ENCODE measurements around the gene HMOX1. TPM values are rescaled to one million over a fixed set of nuclear protein-coding genes. Genes with fewer than 3 reads are reported as not detected.

HMOX1 gene
- polyA plus RNA-seq, 1 donor (not counting 4 experiments of a cell fraction or from before 2014, with no cell fraction given), result 1.5 TPM

GRCh38 chr22:35422145-35422544 lies 41.2 kb downstream of the HMOX1 start:
- FAIRE-seq, result no peak
- TF ChIP-seq EZH2 (IDR thresholded peaks at IDR 0.05; ENCODE audit: low read length) (no peak), CTCF (optimal IDR thresholded peaks at IDR 0.05 in 1 of 3, IDR thresholded peaks at IDR 0.05 in 1 of 3, conservative IDR thresholded peaks at IDR 0.05 in 1 of 3; ENCODE audit: extremely low read depth in 1 of 3, insufficient read depth in 2 of 3, low read length in 3 of 3) (no peak)
- peaks cover 0 to 35% of the 10 kb centered on the region in 2 experiments for H3K36me3 ChIP-seq (ENCODE audit: control insufficient read depth in 2 of 2, extremely low read depth in 1 of 2, insufficient read depth in 2 of 2, low read length in 2 of 2)

GRCh38 chr22:35422936-35423335 lies 42.0 kb downstream of the HMOX1 start:
- Histone ChIP-seq H3K9me1 (ENCODE audit: control insufficient read depth, extremely low read depth, insufficient read depth, low read length) (peaks cover under 1% of the 10 kb centered on the region), H3K27me3 (ENCODE audit: control insufficient read depth, extremely low read depth, insufficient read depth, low read length) (no peaks in the 10 kb centered on the region), H3K9ac (ENCODE audit: control insufficient read depth, extremely low read depth, insufficient read depth, low read length) (no peak overlapping the region), H3K27ac (ENCODE audit: control insufficient read depth, insufficient read depth, low read length) (no peak overlapping the region), H3K4me3 (ENCODE audit: control insufficient read depth in 2 of 3, extremely low read depth in 1 of 3, insufficient read depth in 2 of 3, low read depth in 1 of 3, low read length in 3 of 3) (no peak overlapping the region), H4K20me1 (ENCODE audit: control insufficient read depth, extremely low read depth, insufficient read depth, low read length) (no peaks in the 10 kb centered on the region), H3K79me2 (ENCODE audit: control insufficient read depth, insufficient read depth, low read length) (no peaks in the 10 kb centered on the region), H3K4me2 (ENCODE audit: control insufficient read depth, extremely low read depth, insufficient read depth, low read depth, low read length) (no peak overlapping the region), H3K4me1 (ENCODE audit: control insufficient read depth, extremely low read depth, insufficient read depth, low read length) (peaks cover 5% of the 10 kb centered on the region), H3K9me3 (ENCODE audit: control insufficient read depth, low read depth, low read length) (no peaks in the 10 kb centered on the region), H3K36me3 (ENCODE audit: control insufficient read depth in 2 of 2, extremely low read depth in 1 of 2, insufficient read depth in 2 of 2, low read length in 2 of 2) (peaks cover 0 to 27% of the 10 kb centered on the region in 2 experiments), H2AFZ (ENCODE audit: control insufficient read depth, low read length) (no peak overlapping the region)
- dilution Hi-C loops (cut with MboI; ENCODE audit: extremely low pct_ligation_motif_present, low sequenced_read_pairs), result no loop called here
- DNase-seq (ENCODE audit: low read depth, low spot score), result no peak
- no peak for FAIRE-seq
- TF ChIP-seq EZH2 (IDR thresholded peaks at IDR 0.05; ENCODE audit: low read length), result no peak
- TF ChIP-seq CTCF (optimal IDR thresholded peaks at IDR 0.05 in 1 of 3, IDR thresholded peaks at IDR 0.05 in 1 of 3, conservative IDR thresholded peaks at IDR 0.05 in 1 of 3; ENCODE audit: extremely low read depth in 1 of 3, insufficient read depth in 2 of 3, low read length in 3 of 3), result no peak

More at GRCh38 chr22:35422145-35422544, 41.2 kb downstream of the HMOX1 start:
- Histone ChIP-seq H3K79me2 (ENCODE audit: control insufficient read depth, insufficient read depth, low read length) (no peaks in the 10 kb centered on the region), H3K9me3 (ENCODE audit: control insufficient read depth, low read depth, low read length) (no peaks in the 10 kb centered on the region), H4K20me1 (ENCODE audit: control insufficient read depth, extremely low read depth, insufficient read depth, low read length) (no peaks in the 10 kb centered on the region), H2AFZ (ENCODE audit: control insufficient read depth, low read length) (no peak overlapping the region), H3K4me1 (ENCODE audit: control insufficient read depth, extremely low read depth, insufficient read depth, low read length) (peaks cover 7% of the 10 kb centered on the region), H3K4me2 (ENCODE audit: control insufficient read depth, extremely low read depth, insufficient read depth, low read depth, low read length) (no peak overlapping the region), H3K9me1 (ENCODE audit: control insufficient read depth, extremely low read depth, insufficient read depth, low read length) (peaks cover 6% of the 10 kb centered on the region), H3K9ac (ENCODE audit: control insufficient read depth, extremely low read depth, insufficient read depth, low read length) (no peak overlapping the region), H3K27ac (ENCODE audit: control insufficient read depth, insufficient read depth, low read length) (no peak overlapping the region), H3K27me3 (ENCODE audit: control insufficient read depth, extremely low read depth, insufficient read depth, low read length) (no peaks in the 10 kb centered on the region), H3K4me3 (ENCODE audit: control insufficient read depth in 2 of 3, extremely low read depth in 1 of 3, insufficient read depth in 2 of 3, low read depth in 1 of 3, low read length in 3 of 3) (no peak overlapping the region)
- no peak for DNase-seq (ENCODE audit: low read depth, low spot score)
- dilution Hi-C loops (cut with MboI; ENCODE audit: extremely low pct_ligation_motif_present, low sequenced_read_pairs), result no loop called here
